ENCODE results near the gene PLPP3. TPM values are rescaled to one million over a fixed set of nuclear protein-coding genes. Genes with fewer than 3 reads are reported as not detected.

Gene PLPP3
- total RNA-seq, 1 experiment from 2014 or later, result 3.4 TPM

GRCh38 chr1:56456435-56457101 is 122.8 kb downstream of the PLPP3 start:
- ATAC-seq, result peak; percentile 77
- Histone ChIP-seq H3K4me1 (ENCODE audit: control insufficient read depth in 1 of 2, insufficient read depth in 2 of 2, low read length in 2 of 2) (peaks cover 5 to 14% of the 10 kb centered on the region in 2 experiments; a peak in 3 of 4 replicates), H3K27ac (ENCODE audit: low read depth, low read length) (no peak overlapping the region), H3K9ac (ENCODE audit: low read length) (no peak overlapping the region), H3K9me2 (ENCODE audit: insufficient read depth) (no peaks in the 10 kb centered on the region), H3K79me2 (ENCODE audit: insufficient read depth, low read length) (no peaks in the 10 kb centered on the region), H3K9me3 (ENCODE audit: control insufficient read depth in 1 of 2, insufficient read depth in 1 of 2, low read depth in 1 of 2, low read length in 2 of 2) (no peaks in the 10 kb centered on the region), H4K20me1 (ENCODE audit: insufficient read depth) (no peaks in the 10 kb centered on the region), H3K4me2 (ENCODE audit: low read length) (peak overlapping the region; percentile 45), H3K27me3 (ENCODE audit: insufficient read depth, low read length) (no peaks in the 10 kb centered on the region), H3K4me3 (replicated peaks in 1 of 2; ENCODE audit: low read depth in 1 of 2, low read length in 2 of 2) (peak overlapping the region in 1 of 2 experiments; percentile 5; a peak in 1 of 4 replicates), H3K36me3 (ENCODE audit: control insufficient read depth in 1 of 2, insufficient read depth in 2 of 2, low read length in 2 of 2) (no peaks in the 10 kb centered on the region), H2AFZ (ENCODE audit: low read depth, low read length, poor library complexity, severe bottlenecking) (no peak overlapping the region)
- ChIA-PET CTCF (interaction anchor here (1.4 kb wide), 1 partner anchor 120 kb away, joined by 3 read pairs; no protein-coding TSS in a partner anchor), POLR2A (interaction anchor here (1.1 kb wide), 1 partner anchor 12 kb away, joined by 3 read pairs; no protein-coding TSS in a partner anchor), RAD21 (ENCODE audit: low non-redundant PET in 1 of 2, low total read pairs in 2 of 2, uncharacterized antibody in 2 of 2, unreplicated experiment in 2 of 2) (no interaction called here)
- DNase-seq (ENCODE audit: low read depth, low spot score), result peak; percentile 60
- TSS peak; percentile 92 for BruUV-seq (replicated peaks)
- intact Hi-C loops (cut with micrococcal nuclease), result no loop called here
- TF ChIP-seq EZH2 (IDR thresholded peaks at IDR 0.05) (no peak), SP1 (IDR thresholded peaks at IDR 0.05; ENCODE audit: low read depth) (peak; percentile 46), REST (IDR thresholded peaks at IDR 0.05; ENCODE audit: low read depth) (no peak), MAX (IDR thresholded peaks at IDR 0.05) (no peak), EGR1 (IDR thresholded peaks at IDR 0.05; ENCODE audit: low read depth) (no peak), CBX3 (IDR thresholded peaks at IDR 0.05; ENCODE audit: low read depth) (peak; percentile 29; the same call in 1 of the 2 replicates), FOSL1 (IDR thresholded peaks at IDR 0.05; ENCODE audit: low read depth) (peak; percentile 71), ZFX (IDR thresholded peaks at IDR 0.05) (no peak), POLR2A (IDR thresholded peaks at IDR 0.05; ENCODE audit: borderline replicate concordance, extremely low read depth, insufficient read depth, insufficient read length) (no peak), TCF7L2 (IDR thresholded peaks at IDR 0.05; ENCODE audit: borderline replicate concordance, extremely low read depth, insufficient read depth, insufficient read length) (no peak), ELF1 (IDR thresholded peaks at IDR 0.05; ENCODE audit: borderline replicate concordance, low read depth) (no peak), JUND (IDR thresholded peaks at IDR 0.05) (peak; percentile 56; the same call in 1 of the 2 replicates), YY1 (IDR thresholded peaks at IDR 0.05; ENCODE audit: extremely low read depth, insufficient replicate concordance, low read depth, low read length) (no peak), POLR2AphosphoS5 (IDR thresholded peaks at IDR 0.05; ENCODE audit: low read depth, low read length) (0 out of 2 replicates have a peak, but pooled peaks have one; percentile 42), ZBTB33 (IDR thresholded peaks at IDR 0.05; ENCODE audit: extremely low read depth, insufficient replicate concordance, low read length) (no peak), CEBPB (IDR thresholded peaks at IDR 0.05; ENCODE audit: low read depth) (peak; percentile 86), ATF3 (IDR thresholded peaks at IDR 0.05) (peak; percentile 46; the same call in 1 of the 2 replicates)
